ENCODE data around the gene MRTFB.

GRCh38 chr16:14280541-14280940, 209.4 kb downstream of the MRTFB start:
- TF ChIP-seq, protein P1, sequence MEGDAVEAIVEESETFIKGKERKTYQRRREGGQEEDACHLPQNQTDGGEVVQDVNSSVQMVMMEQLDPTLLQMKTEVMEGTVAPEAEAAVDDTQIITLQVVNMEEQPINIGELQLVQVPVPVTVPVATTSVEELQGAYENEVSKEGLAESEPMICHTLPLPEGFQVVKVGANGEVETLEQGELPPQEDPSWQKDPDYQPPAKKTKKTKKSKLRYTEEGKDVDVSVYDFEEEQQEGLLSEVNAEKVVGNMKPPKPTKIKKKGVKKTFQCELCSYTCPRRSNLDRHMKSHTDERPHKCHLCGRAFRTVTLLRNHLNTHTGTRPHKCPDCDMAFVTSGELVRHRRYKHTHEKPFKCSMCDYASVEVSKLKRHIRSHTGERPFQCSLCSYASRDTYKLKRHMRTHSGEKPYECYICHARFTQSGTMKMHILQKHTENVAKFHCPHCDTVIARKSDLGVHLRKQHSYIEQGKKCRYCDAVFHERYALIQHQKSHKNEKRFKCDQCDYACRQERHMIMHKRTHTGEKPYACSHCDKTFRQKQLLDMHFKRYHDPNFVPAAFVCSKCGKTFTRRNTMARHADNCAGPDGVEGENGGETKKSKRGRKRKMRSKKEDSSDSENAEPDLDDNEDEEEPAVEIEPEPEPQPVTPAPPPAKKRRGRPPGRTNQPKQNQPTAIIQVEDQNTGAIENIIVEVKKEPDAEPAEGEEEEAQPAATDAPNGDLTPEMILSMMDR (IDR thresholded peaks at IDR 0.05; ENCODE audit: borderline replicate concordance, extremely low read depth, low read length, poor library complexity, severe bottlenecking): no peak
- TF ChIP-seq EZH2 (IDR thresholded peaks at IDR 0.05; ENCODE audit: borderline replicate concordance, low read depth, low read length, severe bottlenecking): no peak
